ENCODE results near the gene CENPP.

The CENPP gene

GRCh38 chr9:92517046-92517445, 191.3 kb downstream of the CENPP start:
- Histone ChIP-seq H3K79me2 (ENCODE audit: control insufficient read depth, insufficient read depth, low read length, unreplicated experiment) (no peaks in the 10 kb centered on the region), H3K36me3 (ENCODE audit: insufficient read depth, low read length) (0 out of 2 replicates have a peak, but pooled peaks cover 2% of the 10 kb centered on the region), H2AFZ (ENCODE audit: low read length, unreplicated experiment) (no peak overlapping the region), H3K27me3 (ENCODE audit: insufficient read depth, low read length) (no peaks in the 10 kb centered on the region), H3K27ac (ENCODE audit: low read depth, low read length) (no peak overlapping the region), H3K4me1 (ENCODE audit: control insufficient read depth, insufficient read depth, low read length, unreplicated experiment) (no peaks in the 10 kb centered on the region), H3K4me3 (ENCODE audit: low read depth, low read length) (no peak overlapping the region)

DNA sequence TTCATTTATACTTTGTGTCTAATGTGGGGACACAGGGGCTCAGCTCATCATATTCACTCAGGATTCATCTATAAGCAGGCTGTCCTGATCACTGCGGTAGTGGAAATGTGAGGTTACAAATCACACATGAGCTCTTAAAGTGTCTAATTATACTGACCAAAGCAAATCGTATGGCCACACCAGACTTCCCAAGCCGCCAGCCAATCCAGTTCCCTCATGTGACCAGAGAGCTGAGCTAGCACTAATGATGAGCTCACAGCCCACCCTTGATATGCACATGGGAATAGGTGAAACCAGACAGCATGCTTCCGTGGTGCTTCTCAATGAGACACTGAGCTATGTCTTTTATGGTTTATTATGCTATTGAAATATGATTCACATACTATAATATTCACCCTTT, 192.4 kb downstream of the CENPP start:
- H3K27ac ChIP-seq (ENCODE audit: low read depth, low read length) = no peak overlapping the region
- no peak overlapping the region for H3K4me3 ChIP-seq (ENCODE audit: low read depth, low read length)
- no peaks in the 10 kb centered on the region for H3K4me1 ChIP-seq (ENCODE audit: control insufficient read depth, insufficient read depth, low read length, unreplicated experiment)
- H3K79me2 ChIP-seq (ENCODE audit: control insufficient read depth, insufficient read depth, low read length, unreplicated experiment) = no peaks in the 10 kb centered on the region
- H3K27me3 ChIP-seq (ENCODE audit: insufficient read depth, low read length) = no peaks in the 10 kb centered on the region
- 0 out of 2 replicates have a peak, but pooled peaks cover 2% of the 10 kb centered on the region for H3K36me3 ChIP-seq (ENCODE audit: insufficient read depth, low read length)
- H2AFZ ChIP-seq (ENCODE audit: low read length, unreplicated experiment) = no peak overlapping the region

DNA sequence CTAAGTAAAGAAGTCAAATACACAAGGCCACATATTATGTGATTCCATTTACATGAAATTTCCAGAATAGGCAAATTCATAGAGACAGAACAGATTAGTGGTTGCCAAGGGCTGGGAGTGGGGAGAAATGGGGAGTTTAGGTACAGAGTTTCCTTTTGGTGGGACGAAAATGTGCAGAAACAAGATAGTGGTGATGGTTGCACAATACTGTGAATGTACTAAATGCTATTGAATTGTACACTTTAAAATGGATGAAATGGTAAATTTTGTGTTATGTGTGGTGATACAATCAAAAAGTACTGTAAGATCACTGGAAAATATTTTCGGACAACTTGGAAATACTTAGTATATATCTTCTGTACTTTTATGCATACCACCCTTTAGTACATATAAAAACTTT, 195.1 kb downstream of the CENPP start:
- 0 out of 2 replicates have a peak, but pooled peaks cover 2% of the 10 kb centered on the region for H3K36me3 ChIP-seq (ENCODE audit: insufficient read depth, low read length)
- H3K27ac ChIP-seq (ENCODE audit: low read depth, low read length) = no peak overlapping the region

GRCh38 chr9:92522983-92523970, 197.5 kb downstream of the CENPP start:
- Histone ChIP-seq H3K4me1 (ENCODE audit: control insufficient read depth, insufficient read depth, low read length, unreplicated experiment) (no peaks in the 10 kb centered on the region), H2AFZ (ENCODE audit: low read length, unreplicated experiment) (no peak overlapping the region), H3K36me3 (ENCODE audit: insufficient read depth, low read length) (0 out of 2 replicates have a peak, but pooled peaks cover 2% of the 10 kb centered on the region), H3K27me3 (ENCODE audit: insufficient read depth, low read length) (no peaks in the 10 kb centered on the region), H3K4me3 (ENCODE audit: low read depth, low read length) (no peak overlapping the region), H3K27ac (ENCODE audit: low read depth, low read length) (no peak overlapping the region), H3K79me2 (ENCODE audit: control insufficient read depth, insufficient read depth, low read length, unreplicated experiment) (no peaks in the 10 kb centered on the region)

More for the DNA sequence above, 195.1 kb downstream of the CENPP start:
- Histone ChIP-seq H3K79me2 (ENCODE audit: control insufficient read depth, insufficient read depth, low read length, unreplicated experiment) (no peaks in the 10 kb centered on the region), H3K4me3 (ENCODE audit: low read depth, low read length) (no peak overlapping the region), H3K27me3 (ENCODE audit: insufficient read depth, low read length) (no peaks in the 10 kb centered on the region), H3K4me1 (ENCODE audit: control insufficient read depth, insufficient read depth, low read length, unreplicated experiment) (no peaks in the 10 kb centered on the region), H2AFZ (ENCODE audit: low read length, unreplicated experiment) (no peak overlapping the region)

- H2AFZ ChIP-seq (ENCODE audit: low read length, unreplicated experiment) = no peak overlapping the region
- H3K79me2 ChIP-seq (ENCODE audit: control insufficient read depth, insufficient read depth, low read length, unreplicated experiment) = no peaks in the 10 kb centered on the region
- H3K27ac ChIP-seq (ENCODE audit: low read depth, low read length) = no peak overlapping the region
- H3K36me3 ChIP-seq (ENCODE audit: insufficient read depth, low read length) = 0 out of 2 replicates have a peak, but pooled peaks cover 2% of the 10 kb centered on the region
- H3K4me1 ChIP-seq (ENCODE audit: control insufficient read depth, insufficient read depth, low read length, unreplicated experiment) = no peaks in the 10 kb centered on the region
- no peaks in the 10 kb centered on the region for H3K27me3 ChIP-seq (ENCODE audit: insufficient read depth, low read length)
- H3K4me3 ChIP-seq (ENCODE audit: low read depth, low read length) = no peak overlapping the region
Observed at GRCh38 chr9:92524881-92525280, 199.1 kb downstream of the CENPP start.

DNA sequence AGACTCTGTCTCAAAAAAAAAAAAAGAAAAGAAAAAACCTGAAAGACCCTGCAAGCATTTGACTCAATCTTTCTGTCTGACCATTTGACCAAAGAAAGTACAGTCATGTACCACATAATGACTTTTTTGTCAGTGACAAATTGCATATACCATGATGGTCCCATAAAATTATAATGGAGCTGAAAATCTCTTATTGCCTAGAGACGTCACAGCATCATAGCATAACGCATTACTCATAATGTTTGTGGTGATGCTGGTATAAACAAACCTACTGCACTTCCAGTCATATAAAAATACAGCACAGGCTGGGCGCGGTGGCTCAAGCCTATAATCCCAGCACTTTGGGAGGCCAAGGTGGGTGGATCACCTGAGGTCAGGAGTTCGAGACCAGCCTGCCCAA, 199.6 kb downstream of the CENPP start:
- no peak overlapping the region for H3K27ac ChIP-seq (ENCODE audit: low read depth, low read length)
- H3K4me1 ChIP-seq (ENCODE audit: control insufficient read depth, insufficient read depth, low read length, unreplicated experiment) = no peaks in the 10 kb centered on the region
- no peaks in the 10 kb centered on the region for H3K79me2 ChIP-seq (ENCODE audit: control insufficient read depth, insufficient read depth, low read length, unreplicated experiment)
- H3K4me3 ChIP-seq (ENCODE audit: low read depth, low read length) = no peak overlapping the region
- no peak overlapping the region for H2AFZ ChIP-seq (ENCODE audit: low read length, unreplicated experiment)
- 0 out of 2 replicates have a peak, but pooled peaks cover 2% of the 10 kb centered on the region for H3K36me3 ChIP-seq (ENCODE audit: insufficient read depth, low read length)
- H3K27me3 ChIP-seq (ENCODE audit: insufficient read depth, low read length) = no peaks in the 10 kb centered on the region

DNA sequence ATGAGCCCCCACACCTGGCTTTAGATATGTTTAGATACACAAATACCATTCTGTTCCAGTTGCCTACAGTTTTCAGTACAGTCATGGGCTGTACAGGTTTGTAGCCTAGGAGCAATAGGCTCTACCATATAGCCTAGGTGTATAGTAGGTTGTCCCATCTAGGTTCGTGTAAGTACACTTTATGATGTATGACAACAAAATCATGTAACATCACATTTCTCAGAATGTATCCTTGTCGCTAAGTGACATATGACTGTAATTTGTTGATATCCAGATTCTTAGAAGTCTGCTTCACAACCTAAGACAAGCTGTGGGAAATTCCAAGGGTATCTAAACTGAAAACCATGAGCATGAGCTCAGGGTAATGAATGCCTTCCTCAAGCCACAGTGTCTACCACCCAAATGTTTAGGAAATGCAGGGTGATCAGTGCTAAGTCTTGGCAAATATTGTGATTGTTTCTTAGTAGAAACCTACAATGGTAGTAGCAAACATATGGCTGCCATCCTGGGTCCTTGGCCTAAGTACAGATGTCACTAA, 201.6 kb downstream of the CENPP start:
- no peak overlapping the region for H3K4me3 ChIP-seq (ENCODE audit: low read depth, low read length)
- H3K4me1 ChIP-seq (ENCODE audit: control insufficient read depth, insufficient read depth, low read length, unreplicated experiment) = no peaks in the 10 kb centered on the region
- no peaks in the 10 kb centered on the region for H3K27me3 ChIP-seq (ENCODE audit: insufficient read depth, low read length)
- H3K27ac ChIP-seq (ENCODE audit: low read depth, low read length) = no peak overlapping the region
- H3K36me3 ChIP-seq (ENCODE audit: insufficient read depth, low read length) = no peaks in the 10 kb centered on the region
- H2AFZ ChIP-seq (ENCODE audit: low read length, unreplicated experiment) = no peak overlapping the region
- no peaks in the 10 kb centered on the region for H3K79me2 ChIP-seq (ENCODE audit: control insufficient read depth, insufficient read depth, low read length, unreplicated experiment)

DNA sequence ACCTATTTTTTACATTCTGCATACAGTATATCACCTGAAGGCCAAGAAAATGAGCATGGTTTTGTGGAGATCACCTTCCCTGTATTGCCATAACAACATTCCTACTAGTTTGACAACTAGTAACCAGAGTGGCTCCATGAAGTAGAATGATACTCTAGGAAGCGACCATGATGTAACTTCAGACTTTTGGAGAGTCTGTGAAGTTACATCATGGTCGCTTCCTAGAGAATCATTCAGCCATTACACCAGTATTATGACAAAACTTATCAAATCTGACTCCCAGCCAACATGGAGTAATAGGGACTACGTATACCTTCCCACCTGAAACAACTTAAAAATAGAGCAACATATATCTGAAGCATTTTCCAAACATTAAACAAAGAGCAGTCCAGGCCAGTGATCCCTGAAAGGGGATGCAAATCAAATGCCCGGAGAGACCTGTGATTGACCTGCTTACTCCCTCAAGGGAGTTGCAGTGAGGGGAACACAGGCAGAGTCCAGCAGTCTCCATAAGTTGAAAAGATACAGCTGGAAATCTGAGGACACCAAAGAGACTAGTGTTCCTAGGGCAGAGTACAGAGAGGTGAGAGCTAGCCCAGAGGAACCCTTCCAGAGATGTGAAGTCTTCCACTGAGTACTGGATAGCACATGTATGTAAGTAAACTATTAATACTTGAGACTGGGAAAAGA, 202.2 kb downstream of the CENPP start:
- Histone ChIP-seq H3K79me2 (ENCODE audit: control insufficient read depth, insufficient read depth, low read length, unreplicated experiment) (no peaks in the 10 kb centered on the region), H3K27me3 (ENCODE audit: insufficient read depth, low read length) (no peaks in the 10 kb centered on the region), H3K27ac (ENCODE audit: low read depth, low read length) (no peak overlapping the region), H2AFZ (ENCODE audit: low read length, unreplicated experiment) (no peak overlapping the region), H3K36me3 (ENCODE audit: insufficient read depth, low read length) (no peaks in the 10 kb centered on the region), H3K4me3 (ENCODE audit: low read depth, low read length) (no peak overlapping the region), H3K4me1 (ENCODE audit: control insufficient read depth, insufficient read depth, low read length, unreplicated experiment) (no peaks in the 10 kb centered on the region)

GRCh38 chr9:92528522-92528849, 202.7 kb downstream of the CENPP start:
- no peak overlapping the region for H3K4me3 ChIP-seq (ENCODE audit: low read depth, low read length)
- no peaks in the 10 kb centered on the region for H3K36me3 ChIP-seq (ENCODE audit: insufficient read depth, low read length)
- no peaks in the 10 kb centered on the region for H3K27me3 ChIP-seq (ENCODE audit: insufficient read depth, low read length)
- no peak overlapping the region for H3K27ac ChIP-seq (ENCODE audit: low read depth, low read length)
- H3K4me1 ChIP-seq (ENCODE audit: control insufficient read depth, insufficient read depth, low read length, unreplicated experiment) = no peaks in the 10 kb centered on the region
- H2AFZ ChIP-seq (ENCODE audit: low read length, unreplicated experiment) = no peak overlapping the region
- no peaks in the 10 kb centered on the region for H3K79me2 ChIP-seq (ENCODE audit: control insufficient read depth, insufficient read depth, low read length, unreplicated experiment)

DNA sequence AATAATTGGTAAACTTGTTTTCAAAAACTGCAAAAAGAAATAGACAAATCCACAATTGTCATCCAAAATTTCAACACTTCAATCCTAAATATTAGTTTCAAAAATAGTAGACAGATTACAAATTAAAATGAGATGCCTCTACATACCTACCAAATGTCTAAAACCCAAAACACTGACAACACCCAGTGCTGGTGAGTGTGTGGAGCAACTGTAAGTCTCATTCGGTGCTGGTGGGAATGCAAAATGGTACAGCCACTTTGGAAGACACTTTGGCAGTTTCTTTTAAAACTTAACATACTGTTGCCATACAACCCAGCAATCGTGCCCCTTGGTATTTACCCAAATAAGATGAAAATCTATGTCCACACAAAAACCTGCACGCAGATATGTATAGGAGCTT, 203.4 kb downstream of the CENPP start:
- no peaks in the 10 kb centered on the region for H3K79me2 ChIP-seq (ENCODE audit: control insufficient read depth, insufficient read depth, low read length, unreplicated experiment)
- H2AFZ ChIP-seq (ENCODE audit: low read length, unreplicated experiment) = no peak overlapping the region
- H3K27ac ChIP-seq (ENCODE audit: low read depth, low read length) = no peak overlapping the region
- no peaks in the 10 kb centered on the region for H3K27me3 ChIP-seq (ENCODE audit: insufficient read depth, low read length)
- H3K4me3 ChIP-seq (ENCODE audit: low read depth, low read length) = no peak overlapping the region
- peaks cover 2% of the 10 kb centered on the region for H3K4me1 ChIP-seq (ENCODE audit: control insufficient read depth, insufficient read depth, low read length, unreplicated experiment)
- no peaks in the 10 kb centered on the region for H3K36me3 ChIP-seq (ENCODE audit: insufficient read depth, low read length)
